Limb (tissue), 2 donors: ENCODE measurements around the gene POLR1D.

Source experiments
- DNase-seq, 2 donors: peaks; one replicate each; pipeline ENCODE4 v3.0.0-alpha.2; 2016; ENCODE audit errors: extremely low spot score in 2 of 2

The POLR1D gene

DNA sequence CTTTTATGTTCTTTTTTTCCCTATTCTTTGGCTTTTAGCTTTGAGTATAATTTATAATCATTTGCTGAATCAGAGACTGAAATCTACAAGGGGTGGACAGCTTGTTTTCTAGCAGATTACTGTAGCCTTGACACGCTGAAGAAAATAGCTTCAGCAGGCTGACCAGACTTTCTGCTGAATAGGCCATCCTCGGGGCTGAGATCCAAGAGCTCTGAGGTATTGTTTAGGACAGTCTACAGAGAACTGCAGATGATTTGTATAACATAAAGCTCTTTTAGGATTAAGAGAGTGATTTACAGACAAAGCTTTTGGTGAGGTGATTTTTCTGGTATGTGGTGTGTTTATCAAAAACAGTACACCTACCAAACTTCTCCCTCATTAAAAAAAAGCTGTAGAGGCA lies 16.8 kb downstream of the POLR1D start:
- no peak for DNase-seq

DNA sequence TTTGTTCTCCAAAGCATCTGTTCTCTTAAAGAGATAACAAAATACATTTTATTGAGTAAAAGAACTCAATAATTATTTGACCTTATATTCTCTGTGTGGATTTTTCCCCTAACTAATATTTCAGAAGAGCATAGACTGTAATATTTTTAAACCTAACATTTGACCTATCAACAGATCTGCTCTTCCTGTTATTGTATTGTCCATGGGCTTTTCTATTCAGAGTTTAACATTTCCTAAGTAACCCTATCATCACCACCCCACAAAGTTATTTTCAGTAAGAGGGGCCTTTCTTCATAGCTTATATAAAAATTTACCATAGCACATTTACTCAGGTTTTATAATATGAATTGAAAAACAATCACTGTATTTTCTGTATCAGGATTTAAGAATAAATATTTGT lies 17.5 kb downstream of the POLR1D start:
- DNase-seq: no peak

- no peak for DNase-seq
Measured at GRCh38 chr13:27641711-27642502, 20.2 kb downstream of the POLR1D start.

- no peak for DNase-seq
Measured at GRCh38 chr13:27643334-27644132, 21.8 kb downstream of the POLR1D start.

- DNase-seq: peak in 1 of 2 donors; percentile 41
Measured at GRCh38 chr13:27644302-27644701, 22.6 kb downstream of the POLR1D start.

DNA sequence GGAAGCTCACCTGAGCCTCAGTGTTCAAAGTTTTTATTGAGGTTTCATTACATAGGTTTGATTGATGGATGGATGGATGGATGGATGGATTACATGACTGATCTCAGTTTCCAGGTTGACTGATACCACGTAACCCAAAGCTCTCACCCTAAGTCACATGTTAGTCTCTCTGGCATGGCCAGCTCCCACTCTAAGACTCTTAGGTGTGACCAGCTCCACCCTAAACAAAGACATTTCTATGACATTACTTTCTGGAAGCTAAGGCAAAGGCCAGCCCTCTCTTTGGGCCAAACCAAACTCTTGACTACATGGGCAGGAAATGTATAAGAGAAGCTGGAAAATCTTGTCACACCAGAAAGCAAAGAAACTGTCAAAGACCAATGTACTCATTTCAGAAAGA lies 28.6 kb downstream of the POLR1D start:
- DNase-seq: no peak

GRCh38 chr13:27654059-27654458 lies 32.4 kb downstream of the POLR1D start:
- DNase-seq: no peak

DNA sequence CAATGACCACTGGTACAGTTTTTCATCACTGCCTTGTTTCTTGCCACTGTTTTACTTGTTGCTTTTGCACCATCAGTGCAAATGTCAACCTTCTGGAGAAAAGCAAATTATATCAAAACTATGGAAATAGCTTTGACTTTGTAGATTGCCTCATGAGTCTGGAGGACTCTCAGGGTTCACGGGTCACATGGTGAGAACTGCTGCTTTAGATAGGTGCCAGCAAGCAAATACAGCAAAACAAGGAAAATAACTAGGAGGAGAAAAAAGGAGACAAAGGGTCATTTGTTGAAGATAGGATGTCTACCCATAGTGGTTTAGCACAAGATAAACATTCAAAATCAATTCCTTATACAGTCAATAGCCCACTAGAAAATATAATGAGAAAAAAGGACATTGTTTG lies 33.1 kb downstream of the POLR1D start:
- DNase-seq: no peak

DNA sequence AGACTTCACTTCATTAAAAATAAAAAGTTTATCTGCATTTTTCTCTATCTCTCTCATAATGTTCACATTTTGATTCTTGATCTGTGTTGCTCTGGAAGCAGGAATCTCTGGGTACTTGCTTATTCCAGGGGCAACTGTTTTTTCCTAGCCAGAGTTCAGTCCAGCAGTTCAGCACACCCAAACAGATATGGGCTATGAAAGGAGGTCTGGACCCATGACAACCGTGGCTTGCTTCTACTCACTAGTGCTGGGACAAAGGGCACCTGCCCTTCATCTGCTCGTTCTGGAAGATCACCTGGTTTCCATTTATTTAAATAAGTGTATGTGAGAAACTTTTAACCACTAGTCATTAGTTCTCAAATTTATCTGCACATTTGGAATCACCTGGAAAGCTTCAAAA lies 36.0 kb downstream of the POLR1D start:
- no peak for DNase-seq

GRCh38 chr13:27658546-27658945 lies 36.9 kb downstream of the POLR1D start:
- DNase-seq: no peak

- DNase-seq: no peak
Measured at GRCh38 chr13:27659145-27659865, 37.6 kb downstream of the POLR1D start.

GRCh38 chr13:27660511-27660910 lies 38.8 kb downstream of the POLR1D start:
- no peak for DNase-seq

DNA sequence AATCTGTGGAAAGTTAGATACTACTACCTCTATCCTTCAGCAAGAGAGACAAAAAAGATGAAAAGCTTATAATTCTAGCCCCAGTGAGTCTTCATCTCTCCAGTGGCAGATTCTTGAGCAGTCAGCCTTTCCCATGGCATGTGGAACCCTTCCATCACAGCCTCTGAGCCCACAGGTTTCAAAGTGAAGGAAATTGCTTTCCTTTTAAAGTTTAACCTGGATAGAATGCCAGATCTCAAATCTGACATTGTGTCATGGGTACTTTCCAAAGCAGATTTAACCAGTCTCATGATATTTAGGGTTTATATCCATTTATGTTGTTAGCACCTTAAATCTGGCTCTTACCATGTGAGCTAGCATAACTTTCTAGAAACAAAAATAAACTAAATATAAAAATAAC lies 39.3 kb downstream of the POLR1D start:
- no peak for DNase-seq

DNA sequence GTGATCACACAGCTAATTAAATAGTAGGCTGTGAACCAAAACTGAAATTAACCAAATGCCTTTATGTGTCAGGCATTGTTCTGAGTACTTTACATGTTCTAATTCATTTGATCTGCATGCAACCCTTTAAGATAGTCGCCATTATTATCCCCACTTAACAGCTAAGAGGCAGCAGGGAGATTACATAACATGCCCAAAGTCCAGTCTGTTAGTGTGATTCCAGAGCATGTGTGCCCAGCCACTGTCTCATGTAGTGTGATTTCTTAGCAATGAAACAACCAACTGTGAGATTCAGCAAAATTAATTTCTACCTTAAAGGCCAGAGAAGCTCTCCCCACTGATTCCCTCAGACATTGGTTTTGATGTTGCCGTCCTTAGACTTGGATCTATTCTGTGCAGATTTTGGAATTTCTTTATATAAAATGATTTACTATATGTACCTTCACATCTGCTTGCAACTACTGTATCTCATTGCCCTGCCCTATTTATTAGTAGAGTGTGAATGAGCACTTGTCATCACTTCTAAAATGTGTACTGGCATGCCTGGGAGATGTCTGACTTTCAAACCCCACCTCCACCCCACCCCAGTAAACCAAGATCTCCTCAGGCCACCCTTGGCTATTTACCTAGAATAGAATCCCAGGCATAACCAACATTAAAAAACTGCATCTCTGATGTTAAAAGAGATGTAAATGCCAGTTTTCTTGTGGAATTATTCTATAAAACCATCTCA lies 41.2 kb downstream of the POLR1D start:
- DNase-seq: no peak

DNA sequence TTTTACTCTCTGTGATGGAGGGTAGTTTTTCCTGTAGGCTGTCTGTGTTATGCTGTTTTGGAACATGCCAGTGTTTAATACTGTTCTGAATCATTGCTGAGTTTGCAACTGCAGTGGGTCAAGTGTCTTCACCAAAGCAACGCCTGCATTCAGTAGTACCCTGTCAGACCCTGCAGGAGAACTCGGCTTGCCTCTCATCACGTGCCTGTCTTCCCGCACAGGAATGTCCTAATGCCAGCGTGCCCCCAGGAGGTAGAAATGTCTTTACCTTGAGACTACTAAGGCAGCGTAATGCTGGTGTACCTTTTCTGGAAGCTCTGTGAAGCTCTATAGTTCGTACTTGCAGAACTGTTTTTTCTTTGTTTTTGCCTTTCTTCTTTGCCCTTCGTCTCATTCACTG lies 42.3 kb downstream of the POLR1D start:
- DNase-seq: no peak

DNA sequence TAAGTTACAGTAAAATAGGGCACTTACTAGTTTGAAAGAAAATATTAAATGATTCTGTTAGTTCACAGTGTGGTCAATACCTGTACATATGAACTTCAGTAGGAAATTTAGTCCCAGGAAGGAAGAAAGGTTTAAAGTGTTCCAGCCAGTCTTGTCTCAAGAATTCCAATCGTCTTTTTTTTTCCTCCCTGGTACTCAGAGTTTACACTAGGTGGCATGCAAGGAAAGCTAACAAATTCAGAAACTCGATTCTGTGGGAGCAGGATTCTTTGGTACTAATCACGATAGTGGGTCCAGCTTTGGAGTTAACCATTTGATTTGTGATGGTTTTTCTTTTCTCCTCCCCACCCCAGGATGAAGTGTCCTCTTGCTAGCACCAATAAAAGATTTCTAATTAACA lies 43.6 kb downstream of the POLR1D start:
- DNase-seq: no peak

- DNase-seq: no peak
Measured at GRCh38 chr13:27665761-27666160, 44.1 kb downstream of the POLR1D start.

DNA sequence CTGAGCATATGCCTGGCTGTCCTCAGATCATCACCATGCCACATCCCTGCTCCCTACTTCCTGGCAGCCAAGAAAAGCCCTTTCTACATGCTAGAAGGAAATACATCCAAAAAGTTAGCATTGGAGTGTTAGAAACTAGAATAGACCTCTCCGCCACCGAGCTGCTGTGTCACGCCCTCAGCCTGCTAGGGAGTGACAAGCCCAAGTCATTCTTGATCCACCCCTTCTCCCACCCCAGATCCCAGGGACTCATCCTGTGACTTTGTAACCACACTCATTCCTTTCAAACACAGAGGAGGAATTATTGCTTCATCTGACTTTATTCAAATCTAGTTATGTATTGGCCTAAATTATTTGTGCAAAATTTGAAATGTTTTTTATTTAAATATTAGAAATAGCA lies 45.3 kb downstream of the POLR1D start:
- DNase-seq: no peak

GRCh38 chr13:27667946-27668345 lies 46.3 kb downstream of the POLR1D start:
- no peak for DNase-seq

DNA sequence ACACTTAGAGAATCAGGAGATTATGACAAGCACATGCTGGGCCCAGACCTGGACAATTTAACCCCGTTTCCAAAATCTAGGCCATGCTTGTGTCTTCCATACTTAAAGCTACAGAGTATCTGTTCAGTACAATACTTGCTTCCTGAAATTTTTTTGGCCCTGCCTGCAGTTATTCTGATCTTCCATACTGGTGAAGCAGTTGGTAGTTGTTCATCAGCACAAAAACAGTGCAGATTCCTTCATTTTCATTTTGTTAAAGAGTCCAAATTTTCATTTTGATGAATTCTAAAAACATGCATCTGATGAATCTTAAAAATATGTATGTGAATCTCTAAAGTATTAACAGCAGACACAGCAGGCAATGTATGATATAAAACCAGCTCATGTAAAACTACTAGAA lies 49.2 kb downstream of the POLR1D start:
- no peak for DNase-seq

- no peak for DNase-seq
Measured at GRCh38 chr13:27672025-27672424, 50.3 kb downstream of the POLR1D start.
